HCT116 (cell line): ENCODE results near the gene ALK. TPM values are rescaled to one million over a fixed set of nuclear protein-coding genes. Genes with fewer than 3 reads are reported as not detected.

Experiments
- ATAC-seq: fragments of 200-7000 bp; cut with Tn5 transposase; 2 replicates; pipeline ENCODE4 v1.9.1; 2020; ENCODE audit warnings: mild to moderate bottlenecking, moderate library complexity
- BruUV-seq: library from RNA; stranded (reverse); fragments of 400-500 nt; replicated peaks from 2 replicates; lab custom pipeline; 2021; lab: Mats Ljungman, UMichigan
- CTCF ChIA-PET: fragments of 300-600 bp; sonication (Branson Sonifier 250); formaldehyde crosslinking; loops from one replicate; lab custom pipeline; 2021; ENCODE audit warnings: antibody characterized with exemption; lab: Charles Lee
- POLR2A ChIA-PET: fragments of 300-600, 350-600 bp; sonication (Branson Sonifier 250); formaldehyde crosslinking; loops from one replicate; lab custom pipeline; 2021; ENCODE audit warnings: antibody characterized with exemption; lab: Charles Lee
- RAD21 ChIA-PET, 2 experiments: fragments of 300-600 bp; sonication (Branson Sonifier 250); formaldehyde crosslinking; loops; one replicate each; lab custom pipeline; 2023; ENCODE audit warnings: low total read pairs in 2 of 2; ENCODE audit not compliant: uncharacterized antibody in 2 of 2, unreplicated experiment in 2 of 2, low non-redundant PET in 1 of 2; lab: Charles Lee
- DNase-seq: peaks from one replicate; pipeline ENCODE4 v3.0.0-alpha.2; 2010; ENCODE audit warnings: low read depth, low spot score
- H2AFZ ChIP-seq: fragments of 200-600 bp; shearing (Covaris generic), sonication (generic); 2 replicates; pipeline ENCODE4 v1.6.1; 2017; ENCODE audit warnings: low read depth, mixed run types, mixed read lengths, antibody characterized with exemption, low read length; ENCODE audit not compliant: poor library complexity, severe bottlenecking
- H3K27ac ChIP-seq: 2 replicates; pipeline ENCODE4 v1.5.1; 2012; ENCODE audit warnings: low read depth, low read length
- H3K27me3 ChIP-seq: fragments of 200-600 bp; sonication (generic); 2 replicates; pipeline ENCODE4 v1.6.1; 2016; ENCODE audit warnings: mixed run types, low read length, mixed read lengths; ENCODE audit not compliant: insufficient read depth
- H3K36me3 ChIP-seq, 2 experiments: fragments of 200-500 bp in 1 of 2; fragments of 200-600 bp in 1 of 2; sonication (Bioruptor generic) in 1 of 2; sonication (generic) in 1 of 2; 2 replicates each; pipeline versions ENCODE4 v1.5.1 to v1.6.1; 2014 to 2016; ENCODE audit warnings: low read length in 2 of 2, inconsistent platforms in 1 of 2, mixed read lengths in 1 of 2, mixed run types in 1 of 2; ENCODE audit not compliant: insufficient read depth in 2 of 2, control insufficient read depth in 1 of 2
- H3K4me1 ChIP-seq, 2 experiments: fragments of 200-600 bp in 1 of 2; sonication (generic) in 1 of 2; 2 replicates each; pipeline versions ENCODE4 v1.5.1 to v1.6.1; 2012 to 2017; ENCODE audit warnings: low read length in 2 of 2, inconsistent platforms in 1 of 2, mild to moderate bottlenecking in 1 of 2, mixed read lengths in 1 of 2, mixed run types in 1 of 2, moderate library complexity in 1 of 2; ENCODE audit not compliant: insufficient read depth in 2 of 2, control insufficient read depth in 1 of 2
- H3K4me2 ChIP-seq: fragments of 200-600 bp; sonication (generic); 2 replicates; pipeline ENCODE4 v1.6.1; 2017; ENCODE audit warnings: mixed run types, low read length, mixed read lengths
- H3K4me3 ChIP-seq, 2 experiments: fragments of 200-600 bp in 1 of 2; sonication (generic) in 1 of 2; replicated peaks in 1 of 2; 2 replicates each; pipeline ENCODE4 v1.5.1; 2011 to 2016; ENCODE audit warnings: low read length in 2 of 2, control low read depth in 1 of 2, low read depth in 1 of 2, mild to moderate bottlenecking in 1 of 2, mixed read lengths in 1 of 2, mixed run types in 1 of 2
- H3K79me2 ChIP-seq: fragments of 200-600 bp; sonication (generic); 2 replicates; pipeline ENCODE4 v1.6.1; 2017; ENCODE audit warnings: mild to moderate bottlenecking, mixed run types, low read length, moderate library complexity, mixed read lengths; ENCODE audit not compliant: insufficient read depth
- H3K9ac ChIP-seq: fragments of 200-600 bp; sonication (generic); 2 replicates; pipeline ENCODE4 v1.6.1; 2016; ENCODE audit warnings: low read length, mixed read lengths
- H3K9me2 ChIP-seq: fragments of 200-600 bp; sonication (generic), shearing (Covaris generic); 2 replicates; pipeline ENCODE4 v1.6.1; 2017; ENCODE audit warnings: mixed run types, mild to moderate bottlenecking, moderate library complexity; ENCODE audit not compliant: insufficient read depth
- H3K9me3 ChIP-seq, 2 experiments: fragments of 200-500 bp in 1 of 2; fragments of 200-600 bp in 1 of 2; sonication (Bioruptor generic) in 1 of 2; sonication (generic) in 1 of 2; 2 replicates each; pipeline ENCODE4 v1.6.1; 2014 to 2017; ENCODE audit warnings: low read length in 2 of 2, mixed read lengths in 2 of 2, inconsistent platforms in 1 of 2, low read depth in 1 of 2, mild to moderate bottlenecking in 1 of 2, mixed run types in 1 of 2, moderate library complexity in 1 of 2; ENCODE audit not compliant: control insufficient read depth in 1 of 2, insufficient read depth in 1 of 2
- H4K20me1 ChIP-seq: fragments of 200-600 bp; sonication (generic), shearing (Covaris generic); 2 replicates; pipeline ENCODE4 v1.6.1; 2017; ENCODE audit warnings: mixed run types, mild to moderate bottlenecking, moderate library complexity; ENCODE audit not compliant: insufficient read depth
- ATF3 ChIP-seq: IDR thresholded peaks from 2 replicates; pipeline ENCODE4 v1.6.1; 2012
- CBX3 ChIP-seq: IDR thresholded peaks from 2 replicates; pipeline ENCODE4 v1.6.1; 2012; ENCODE audit warnings: low read depth
- CEBPB ChIP-seq: IDR thresholded peaks from 2 replicates; pipeline ENCODE4 v1.6.1; 2012; ENCODE audit warnings: low read depth
- CTCF ChIP-seq, 3 experiments: fragments of 200-600 bp in 1 of 3; sonication (generic) in 1 of 3; IDR thresholded peaks in 2 of 3; conservative IDR thresholded peaks in 1 of 3; 2 replicates each; pipeline ENCODE4 v1.5.1; 2012 to 2017; ENCODE audit warnings: low read depth in 2 of 3, low read length in 2 of 3, antibody characterized with exemption in 1 of 3, borderline replicate concordance in 1 of 3, control low read depth in 1 of 3, mild to moderate bottlenecking in 1 of 3, mixed read lengths in 1 of 3, mixed run types in 1 of 3, moderate library complexity in 1 of 3; ENCODE audit not compliant: insufficient read depth in 1 of 3
- EGR1 ChIP-seq: IDR thresholded peaks from 2 replicates; pipeline ENCODE4 v1.6.1; 2012; ENCODE audit warnings: low read depth
- ELF1 ChIP-seq: IDR thresholded peaks from 2 replicates; pipeline ENCODE4 v1.6.1; 2012; ENCODE audit warnings: low read depth, borderline replicate concordance
- EZH2 ChIP-seq: fragments of 200-600 bp; sonication (generic); IDR thresholded peaks from 2 replicates; pipeline ENCODE4 v1.6.1; 2017; ENCODE audit warnings: antibody characterized with exemption, mixed run types
- FOSL1 ChIP-seq: IDR thresholded peaks from 2 replicates; pipeline ENCODE4 v1.6.1; 2012; ENCODE audit warnings: low read depth
- JUND ChIP-seq: IDR thresholded peaks from 2 replicates; pipeline ENCODE4 v1.6.1; 2012
- POLR2A ChIP-seq: IDR thresholded peaks from 2 replicates; pipeline ENCODE4 v1.7.0; 2011; ENCODE audit warnings: borderline replicate concordance; ENCODE audit not compliant: insufficient read depth, insufficient read length; ENCODE audit errors: extremely low read depth
- POLR2AphosphoS5 ChIP-seq: IDR thresholded peaks from 2 replicates; pipeline ENCODE4 v1.6.1; 2011; ENCODE audit warnings: mild to moderate bottlenecking, low read depth, low read length, moderate library complexity
- SP1 ChIP-seq: IDR thresholded peaks from 2 replicates; pipeline ENCODE4 v1.6.1; 2012; ENCODE audit warnings: low read depth
- SRF ChIP-seq: IDR thresholded peaks from 2 replicates; pipeline ENCODE4 v1.6.1; 2012; ENCODE audit warnings: low read depth
- TCF7L2 ChIP-seq: IDR thresholded peaks from 2 replicates; pipeline ENCODE4 v1.7.0; 2011; ENCODE audit warnings: borderline replicate concordance, inconsistent platforms; ENCODE audit not compliant: insufficient read depth, insufficient read length; ENCODE audit errors: extremely low read depth
- ZNF274 ChIP-seq: fragments of 200-500 bp; sonication (Bioruptor generic); IDR thresholded peaks from 2 replicates; pipeline ENCODE4 v1.6.1; 2014; ENCODE audit warnings: mild to moderate bottlenecking, low read depth, low read length, inconsistent platforms
- intact Hi-C: fragments of 100-400 bp; cut with micrococcal nuclease; formaldehyde crosslinking; loops from 2 replicates; pipeline ENCODE4 v1.10.0; 2022
- total RNA-seq: library from RNA; stranded (reverse); gene quantifications from one replicate; pipeline ENCODE4 v1.2.1, GENCODE V29; 2021; ENCODE audit not compliant: unreplicated experiment
- TF ChIP-seq, protein P1 (sequence below): IDR thresholded peaks from 2 replicates; pipeline ENCODE4 v1.6.1; 2012
- TF ChIP-seq, protein P2 (sequence below): IDR thresholded peaks from 2 replicates; pipeline ENCODE4 v1.6.1; 2012; ENCODE audit warnings: low read depth

ALK gene
- total RNA-seq, 1 experiment from 2014 or later, result not detected

- Histone ChIP-seq H3K9ac (no peak overlapping the region), H3K9me2 (no peaks in the 10 kb centered on the region), H3K36me3 (peaks cover 0 to 5% of the 10 kb centered on the region in 2 experiments; a peak in 1 of 4 replicates), H3K27ac (no peak overlapping the region), H3K4me3 (no peak overlapping the region), H3K4me1 (no peaks in the 10 kb centered on the region), H3K9me3 (peaks cover 0 to 4% of the 10 kb centered on the region in 2 experiments; a peak in 1 of 4 replicates), H2AFZ (no peak overlapping the region), H3K4me2 (no peak overlapping the region), H3K27me3 (no peaks in the 10 kb centered on the region), H4K20me1 (no peaks in the 10 kb centered on the region), H3K79me2 (0 out of 2 replicates have a peak, but pooled peaks cover 3% of the 10 kb centered on the region)
- no TSS peak for BruUV-seq
- no peak for ATAC-seq
- intact Hi-C loops, result no loop called here
- ChIA-PET POLR2A (no interaction called here), CTCF (no interaction called here), RAD21 (no interaction called here)
- DNase-seq, result no peak
- no peak for TF ChIP-seq SRF
- no peak for TF ChIP-seq ELF1
- no peak for TF ChIP-seq CBX3
- TF ChIP-seq SP1, result no peak
- TF ChIP-seq ZNF274, result no peak
- no peak for TF ChIP-seq ATF3
- TF ChIP-seq, protein P1, sequence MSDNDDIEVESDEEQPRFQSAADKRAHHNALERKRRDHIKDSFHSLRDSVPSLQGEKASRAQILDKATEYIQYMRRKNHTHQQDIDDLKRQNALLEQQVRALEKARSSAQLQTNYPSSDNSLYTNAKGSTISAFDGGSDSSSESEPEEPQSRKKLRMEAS, result no peak
- TF ChIP-seq JUND, result no peak
- no peak for TF ChIP-seq CEBPB
- TF ChIP-seq TCF7L2, result no peak
- no peak for TF ChIP-seq POLR2A
- TF ChIP-seq CTCF (IDR thresholded peaks at IDR 0.05 in 2 of 3, conservative IDR thresholded peaks at IDR 0.05 in 1 of 3; ENCODE audit: borderline replicate concordance in 1 of 3, insufficient read depth in 1 of 3, low read depth in 2 of 3, low read length in 2 of 3), result no peak
- no peak for TF ChIP-seq EZH2
- TF ChIP-seq FOSL1, result no peak
- no peak for TF ChIP-seq EGR1
- no peak for TF ChIP-seq POLR2AphosphoS5
- TF ChIP-seq, protein P2, sequence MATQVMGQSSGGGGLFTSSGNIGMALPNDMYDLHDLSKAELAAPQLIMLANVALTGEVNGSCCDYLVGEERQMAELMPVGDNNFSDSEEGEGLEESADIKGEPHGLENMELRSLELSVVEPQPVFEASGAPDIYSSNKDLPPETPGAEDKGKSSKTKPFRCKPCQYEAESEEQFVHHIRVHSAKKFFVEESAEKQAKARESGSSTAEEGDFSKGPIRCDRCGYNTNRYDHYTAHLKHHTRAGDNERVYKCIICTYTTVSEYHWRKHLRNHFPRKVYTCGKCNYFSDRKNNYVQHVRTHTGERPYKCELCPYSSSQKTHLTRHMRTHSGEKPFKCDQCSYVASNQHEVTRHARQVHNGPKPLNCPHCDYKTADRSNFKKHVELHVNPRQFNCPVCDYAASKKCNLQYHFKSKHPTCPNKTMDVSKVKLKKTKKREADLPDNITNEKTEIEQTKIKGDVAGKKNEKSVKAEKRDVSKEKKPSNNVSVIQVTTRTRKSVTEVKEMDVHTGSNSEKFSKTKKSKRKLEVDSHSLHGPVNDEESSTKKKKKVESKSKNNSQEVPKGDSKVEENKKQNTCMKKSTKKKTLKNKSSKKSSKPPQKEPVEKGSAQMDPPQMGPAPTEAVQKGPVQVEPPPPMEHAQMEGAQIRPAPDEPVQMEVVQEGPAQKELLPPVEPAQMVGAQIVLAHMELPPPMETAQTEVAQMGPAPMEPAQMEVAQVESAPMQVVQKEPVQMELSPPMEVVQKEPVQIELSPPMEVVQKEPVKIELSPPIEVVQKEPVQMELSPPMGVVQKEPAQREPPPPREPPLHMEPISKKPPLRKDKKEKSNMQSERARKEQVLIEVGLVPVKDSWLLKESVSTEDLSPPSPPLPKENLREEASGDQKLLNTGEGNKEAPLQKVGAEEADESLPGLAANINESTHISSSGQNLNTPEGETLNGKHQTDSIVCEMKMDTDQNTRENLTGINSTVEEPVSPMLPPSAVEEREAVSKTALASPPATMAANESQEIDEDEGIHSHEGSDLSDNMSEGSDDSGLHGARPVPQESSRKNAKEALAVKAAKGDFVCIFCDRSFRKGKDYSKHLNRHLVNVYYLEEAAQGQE, result no peak
Measured at GRCh38 chr2:29182920-29183319, 738.5 kb downstream of the ALK start.
